Measurements from ENCODE around the gene ACP1. TPM values are rescaled to one million over a fixed set of nuclear protein-coding genes. Genes with fewer than 3 reads are reported as not detected.

ACP1 gene
- total and polyA plus RNA-seq, 7 donors = 62.6 to 162 (median 86.1) TPM

DNA sequence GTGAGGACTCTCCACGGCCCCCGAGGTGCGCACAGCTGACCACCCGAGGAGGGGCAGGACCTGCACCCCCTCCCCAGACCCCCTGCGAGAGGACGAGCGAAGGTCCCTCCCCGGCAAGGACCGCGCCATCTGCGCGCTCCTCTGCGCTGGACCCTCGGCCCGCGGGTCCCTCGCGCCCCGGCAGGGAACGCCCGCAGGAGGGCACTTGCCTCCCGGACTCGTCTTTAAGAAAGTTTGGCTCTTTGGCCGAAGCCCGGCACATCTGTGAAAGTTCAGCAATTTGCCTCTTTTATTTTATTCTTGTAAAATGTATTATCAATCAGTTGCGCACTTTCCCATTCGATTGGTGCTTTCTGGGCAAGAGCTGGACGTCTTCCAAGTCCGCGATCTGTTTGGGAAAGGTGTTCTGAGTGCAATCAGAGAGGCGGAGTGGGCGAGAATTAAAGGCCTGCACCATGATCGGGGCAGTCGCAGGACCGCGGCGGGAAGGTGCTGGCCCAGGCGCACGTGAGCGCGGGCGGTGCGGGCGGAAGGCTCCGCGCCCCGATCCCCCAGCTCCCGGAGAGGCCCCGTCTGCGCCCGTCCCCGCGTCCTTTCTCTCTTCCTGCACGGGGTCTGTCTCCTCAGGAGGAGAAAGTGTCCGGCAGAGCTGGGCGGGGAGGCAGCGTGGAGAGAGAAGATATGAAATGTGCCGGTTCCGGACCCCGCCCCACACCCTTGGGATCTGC, 24.8 kb downstream of the ACP1 start:
- H3K9me3 ChIP-seq = no peaks in the 10 kb centered on the region
- intact Hi-C loops (cut with DNase I) = loop anchor here (5.0 kb wide), 1 partner anchor 42 kb away; no protein-coding TSS in a partner anchor
- H3K4me1 ChIP-seq = peaks cover 0 to 34% (median 32%) of the 10 kb centered on the region in 4 donors
- peaks cover 16 to 58% (median 29%) of the 10 kb centered on the region in 3 donors for H3K27me3 ChIP-seq
- WGBS, 2 donors = 1% methylated on average over 60 of the region's 60 CpGs
- no peaks in the 10 kb centered on the region for H3K36me3 ChIP-seq
- TF ChIP-seq POLR2A (IDR thresholded peaks at IDR 0.05) (no peak), CTCF (IDR thresholded peaks at IDR 0.05) (no peak)
- peak overlapping the region; percentile 11 to 53 (median 46) for H3K4me3 ChIP-seq
- H3K27ac ChIP-seq = no peak overlapping the region
- no peak for DNase-seq

GRCh38 chr2:290090-290722, 25.5 kb downstream of the ACP1 start:
- Histone ChIP-seq H3K4me3 (peak overlapping the region; percentile 11 to 53 (median 46)), H3K36me3 (no peaks in the 10 kb centered on the region), H3K27ac (no peak overlapping the region), H3K27me3 (peaks cover 16 to 58% (median 29%) of the 10 kb centered on the region in 3 donors), H3K4me1 (peaks cover 0 to 34% (median 32%) of the 10 kb centered on the region in 4 donors), H3K9me3 (no peaks in the 10 kb centered on the region)
- WGBS, 2 donors = 6 to 10% methylated on average over 15 of the region's 15 CpGs
- intact Hi-C loops (cut with DNase I) = no loop called here
- DNase-seq = peak; percentile 78
- TF ChIP-seq POLR2A (IDR thresholded peaks at IDR 0.05) = no peak
- peak in 3 of 4 experiments; percentile 44 to 64 (median 58) for TF ChIP-seq CTCF (IDR thresholded peaks at IDR 0.05)
- TF ChIP-seq POLR2AphosphoS5 (IDR thresholded peaks at IDR 0.05) = no peak

DNA sequence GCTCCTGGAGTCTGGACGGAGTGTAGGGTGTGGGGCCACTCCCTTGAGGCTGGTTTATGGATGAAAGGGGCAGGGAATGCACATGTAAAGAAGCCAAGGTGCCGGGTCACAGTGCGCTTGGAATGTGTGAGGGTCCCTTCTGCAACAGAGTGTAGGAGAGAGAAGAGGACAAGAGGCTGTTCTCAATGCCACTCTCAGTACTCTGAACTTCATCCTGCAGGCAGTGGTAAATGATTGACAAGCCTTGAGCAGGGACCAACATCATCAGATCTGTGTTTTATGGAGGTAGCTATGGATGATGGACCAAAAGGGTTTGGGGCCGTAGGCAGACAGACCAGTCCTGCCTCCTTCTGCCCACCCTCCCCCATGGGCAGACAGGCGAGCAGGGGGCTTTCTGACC, 30.3 kb downstream of the ACP1 start:
- no peaks in the 10 kb centered on the region for H3K36me3 ChIP-seq
- H3K27ac ChIP-seq = no peak overlapping the region
- H3K9me3 ChIP-seq = peaks cover 0 to 2% (median 0%) of the 10 kb centered on the region in 4 donors
- peaks cover 0 to 1% (median under 1%) of the 10 kb centered on the region in 4 donors for H3K4me1 ChIP-seq
- WGBS, 2 donors = 20 to 70% methylated on average over 5 of the region's 5 CpGs
- H3K27me3 ChIP-seq = peaks cover 0 to 30% (median 0%) of the 10 kb centered on the region in 3 donors
- DNase-seq = no peak
- TF ChIP-seq CTCF (IDR thresholded peaks at IDR 0.05) = no peak
- no peak for TF ChIP-seq POLR2AphosphoS5 (IDR thresholded peaks at IDR 0.05)
- no peak for TF ChIP-seq POLR2A (IDR thresholded peaks at IDR 0.05)
- TF ChIP-seq EP300 (IDR thresholded peaks at IDR 0.05) = no peak
- no peak overlapping the region for H3K4me3 ChIP-seq
- intact Hi-C loops (cut with DNase I) = no loop called here

DNA sequence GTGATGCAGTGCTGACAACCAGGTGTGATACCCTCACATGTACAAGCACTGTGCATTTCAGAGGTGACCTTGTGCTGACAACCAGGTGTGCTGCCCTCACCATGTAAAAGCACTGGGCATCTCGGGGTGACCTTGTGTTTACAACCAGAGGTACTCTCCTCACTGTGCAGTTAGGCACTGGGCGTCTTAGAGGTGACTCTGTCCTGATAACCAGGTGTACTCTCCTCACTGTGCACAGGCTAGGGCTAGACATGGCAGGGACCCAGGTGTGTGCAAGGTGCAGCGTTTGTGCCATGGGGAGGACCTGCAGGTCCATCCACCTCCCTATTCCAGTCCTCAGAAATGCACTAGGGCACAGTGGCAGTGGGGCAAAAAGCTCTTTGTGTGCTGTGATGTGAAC, 31.6 kb downstream of the ACP1 start:
- H3K4me3 ChIP-seq = no peak overlapping the region
- DNase-seq = no peak
- H3K9me3 ChIP-seq = peaks cover 0 to 2% (median 0%) of the 10 kb centered on the region in 4 donors
- intact Hi-C loops (cut with DNase I) = no loop called here
- H3K27ac ChIP-seq = no peak overlapping the region
- H3K27me3 ChIP-seq = peaks cover 0 to 19% (median 0%) of the 10 kb centered on the region in 3 donors
- TF ChIP-seq CTCF (IDR thresholded peaks at IDR 0.05) = no peak
- TF ChIP-seq EP300 (IDR thresholded peaks at IDR 0.05) = no peak
- TF ChIP-seq POLR2A (IDR thresholded peaks at IDR 0.05) = no peak
- no peak for TF ChIP-seq POLR2AphosphoS5 (IDR thresholded peaks at IDR 0.05)
- WGBS, 2 donors = 37 to 76% methylated on average over 3 of the region's 3 CpGs
- no peaks in the 10 kb centered on the region for H3K4me1 ChIP-seq
- no peaks in the 10 kb centered on the region for H3K36me3 ChIP-seq
